Measurements from ENCODE around the gene KRTAP5-9.
A peak's percentile ranks its signal among the peaks of the same experiment; 100 is the strongest.

KRTAP5-9 gene

GRCh38 chr11:71542879-71543777, 5.1 kb upstream of the KRTAP5-9 start:
- DNase-seq (ENCODE audit: insufficient read length, low spot score) (no peak), FAIRE-seq (no peak)
- TF ChIP-seq POU2F2 (IDR thresholded peaks at IDR 0.05; ENCODE audit: low read depth, low read length) (no peak), TAF1 (IDR thresholded peaks at IDR 0.05; ENCODE audit: low read depth, low read length) (no peak), SPI1 (IDR thresholded peaks at IDR 0.05; ENCODE audit: low read depth, low read length) (no peak), POLR2A (IDR thresholded peaks at IDR 0.05; ENCODE audit: low read depth, low read length) (no peak), PAX5 (IDR thresholded peaks at IDR 0.05; ENCODE audit: insufficient read depth, low read length, severe bottlenecking) (no peak), POLR2AphosphoS5 (IDR thresholded peaks at IDR 0.05; ENCODE audit: low read depth, low read length) (no peak)

- no peak for FAIRE-seq
- no peak for TF ChIP-seq PAX5 (IDR thresholded peaks at IDR 0.05; ENCODE audit: insufficient read depth, low read length, severe bottlenecking)
- no peak for TF ChIP-seq POLR2A (IDR thresholded peaks at IDR 0.05; ENCODE audit: low read depth, low read length)
- no peak for TF ChIP-seq TAF1 (IDR thresholded peaks at IDR 0.05; ENCODE audit: low read depth, low read length)
- no peak for TF ChIP-seq POU2F2 (IDR thresholded peaks at IDR 0.05; ENCODE audit: low read depth, low read length)
- TF ChIP-seq SPI1 (IDR thresholded peaks at IDR 0.05; ENCODE audit: low read depth, low read length): no peak
- TF ChIP-seq POLR2AphosphoS5 (IDR thresholded peaks at IDR 0.05; ENCODE audit: low read depth, low read length): no peak
- no peak for DNase-seq (ENCODE audit: insufficient read length, low spot score)
Observed at GRCh38 chr11:71543866-71544265, 4.4 kb upstream of the KRTAP5-9 start.

GRCh38 chr11:71544525-71545214, 3.5 kb upstream of the KRTAP5-9 start:
- FAIRE-seq (no peak), DNase-seq (ENCODE audit: insufficient read length, low spot score) (no peak)
- no peak for TF ChIP-seq SPI1 (IDR thresholded peaks at IDR 0.05; ENCODE audit: low read depth, low read length)
- no peak for TF ChIP-seq POLR2A (IDR thresholded peaks at IDR 0.05; ENCODE audit: low read depth, low read length)
- TF ChIP-seq POLR2AphosphoS5 (IDR thresholded peaks at IDR 0.05; ENCODE audit: low read depth, low read length): no peak
- no peak for TF ChIP-seq PAX5 (IDR thresholded peaks at IDR 0.05; ENCODE audit: insufficient read depth, low read length, severe bottlenecking)
- TF ChIP-seq POU2F2 (IDR thresholded peaks at IDR 0.05; ENCODE audit: low read depth, low read length): no peak
- no peak for TF ChIP-seq TAF1 (IDR thresholded peaks at IDR 0.05; ENCODE audit: low read depth, low read length)

GRCh38 chr11:71545405-71545966, 2.7 kb upstream of the KRTAP5-9 start:
- no peak for TF ChIP-seq POLR2A (IDR thresholded peaks at IDR 0.05; ENCODE audit: low read depth, low read length)
- DNase-seq (ENCODE audit: insufficient read length, low spot score): no peak
- no peak for FAIRE-seq

GRCh38 chr11:71548716-71549151, 514 bp downstream of the KRTAP5-9 start:
- FAIRE-seq (no peak), DNase-seq (ENCODE audit: insufficient read length, low spot score) (no peak)
- TF ChIP-seq POLR2A (IDR thresholded peaks at IDR 0.05; ENCODE audit: low read depth, low read length) (no peak), POU2F2 (IDR thresholded peaks at IDR 0.05; ENCODE audit: low read depth, low read length) (no peak), TAF1 (IDR thresholded peaks at IDR 0.05; ENCODE audit: low read depth, low read length) (no peak), SPI1 (IDR thresholded peaks at IDR 0.05; ENCODE audit: low read depth, low read length) (no peak), POLR2AphosphoS5 (IDR thresholded peaks at IDR 0.05; ENCODE audit: low read depth, low read length) (no peak), PAX5 (IDR thresholded peaks at IDR 0.05; ENCODE audit: insufficient read depth, low read length, severe bottlenecking) (no peak)

- DNase-seq (ENCODE audit: insufficient read length, low spot score) (no peak), FAIRE-seq (no peak)
- peak; percentile 19; the same call in 1 of the 2 replicates for TF ChIP-seq SPI1 (IDR thresholded peaks at IDR 0.05; ENCODE audit: low read depth, low read length)
- no peak for TF ChIP-seq POU2F2 (IDR thresholded peaks at IDR 0.05; ENCODE audit: low read depth, low read length)
Observed at GRCh38 chr11:71551711-71552110, 3.5 kb downstream of the KRTAP5-9 start.

GRCh38 chr11:71554996-71555395, 6.8 kb downstream of the KRTAP5-9 start:
- TF ChIP-seq TAF1 (IDR thresholded peaks at IDR 0.05; ENCODE audit: low read depth, low read length) (no peak), PAX5 (IDR thresholded peaks at IDR 0.05; ENCODE audit: insufficient read depth, low read length, severe bottlenecking) (no peak), POU2F2 (IDR thresholded peaks at IDR 0.05; ENCODE audit: low read depth, low read length) (no peak), SPI1 (IDR thresholded peaks at IDR 0.05; ENCODE audit: low read depth, low read length) (no peak), POLR2A (IDR thresholded peaks at IDR 0.05; ENCODE audit: low read depth, low read length) (no peak), POLR2AphosphoS5 (IDR thresholded peaks at IDR 0.05; ENCODE audit: low read depth, low read length) (no peak)
- no peak for DNase-seq (ENCODE audit: insufficient read length, low spot score)
- FAIRE-seq: no peak

GRCh38 chr11:71555508-71555907, 7.3 kb downstream of the KRTAP5-9 start:
- no peak for FAIRE-seq
- TF ChIP-seq SPI1 (IDR thresholded peaks at IDR 0.05; ENCODE audit: low read depth, low read length) (no peak), TAF1 (IDR thresholded peaks at IDR 0.05; ENCODE audit: low read depth, low read length) (no peak), POLR2AphosphoS5 (IDR thresholded peaks at IDR 0.05; ENCODE audit: low read depth, low read length) (no peak), POU2F2 (IDR thresholded peaks at IDR 0.05; ENCODE audit: low read depth, low read length) (no peak), POLR2A (IDR thresholded peaks at IDR 0.05; ENCODE audit: low read depth, low read length) (no peak), PAX5 (IDR thresholded peaks at IDR 0.05; ENCODE audit: insufficient read depth, low read length, severe bottlenecking) (no peak)
- DNase-seq (ENCODE audit: insufficient read length, low spot score): no peak

GRCh38 chr11:71556018-71556417, 7.8 kb downstream of the KRTAP5-9 start:
- TF ChIP-seq POLR2A (IDR thresholded peaks at IDR 0.05; ENCODE audit: low read depth, low read length): no peak
- TF ChIP-seq TAF1 (IDR thresholded peaks at IDR 0.05; ENCODE audit: low read depth, low read length): no peak
- no peak for TF ChIP-seq POLR2AphosphoS5 (IDR thresholded peaks at IDR 0.05; ENCODE audit: low read depth, low read length)
- TF ChIP-seq POU2F2 (IDR thresholded peaks at IDR 0.05; ENCODE audit: low read depth, low read length): no peak
- TF ChIP-seq PAX5 (IDR thresholded peaks at IDR 0.05; ENCODE audit: insufficient read depth, low read length, severe bottlenecking): no peak
- TF ChIP-seq SPI1 (IDR thresholded peaks at IDR 0.05; ENCODE audit: low read depth, low read length): no peak
- no peak for DNase-seq (ENCODE audit: insufficient read length, low spot score)
- FAIRE-seq: peak; percentile 57
